HCT116 (cell line): ENCODE results near the gene NT5E. TPM values are rescaled to one million over a fixed set of nuclear protein-coding genes. Genes with fewer than 3 reads are reported as not detected.

ENCODE experiments used
- ATAC-seq: fragments of 200-7000 bp; cut with Tn5 transposase; 2 replicates; pipeline ENCODE4 v1.9.1; 2020; ENCODE audit warnings: mild to moderate bottlenecking, moderate library complexity
- BruUV-seq: library from RNA; stranded (reverse); fragments of 400-500 nt; replicated peaks from 2 replicates; lab custom pipeline; 2021; lab: Mats Ljungman, UMichigan
- CTCF ChIA-PET: fragments of 300-600 bp; sonication (Branson Sonifier 250); formaldehyde crosslinking; loops from one replicate; lab custom pipeline; 2021; ENCODE audit warnings: antibody characterized with exemption; lab: Charles Lee
- POLR2A ChIA-PET: fragments of 300-600, 350-600 bp; sonication (Branson Sonifier 250); formaldehyde crosslinking; loops from one replicate; lab custom pipeline; 2021; ENCODE audit warnings: antibody characterized with exemption; lab: Charles Lee
- RAD21 ChIA-PET, 2 experiments: fragments of 300-600 bp; sonication (Branson Sonifier 250); formaldehyde crosslinking; loops; one replicate each; lab custom pipeline; 2023; ENCODE audit warnings: low total read pairs in 2 of 2; ENCODE audit not compliant: uncharacterized antibody in 2 of 2, unreplicated experiment in 2 of 2, low non-redundant PET in 1 of 2; lab: Charles Lee
- DNase-seq: peaks from one replicate; pipeline ENCODE4 v3.0.0-alpha.2; 2010; ENCODE audit warnings: low read depth, low spot score
- H2AFZ ChIP-seq: fragments of 200-600 bp; shearing (Covaris generic), sonication (generic); 2 replicates; pipeline ENCODE4 v1.6.1; 2017; ENCODE audit warnings: low read depth, mixed run types, mixed read lengths, antibody characterized with exemption, low read length; ENCODE audit not compliant: poor library complexity, severe bottlenecking
- H3K27ac ChIP-seq: 2 replicates; pipeline ENCODE4 v1.5.1; 2012; ENCODE audit warnings: low read depth, low read length
- H3K27me3 ChIP-seq: fragments of 200-600 bp; sonication (generic); 2 replicates; pipeline ENCODE4 v1.6.1; 2016; ENCODE audit warnings: mixed run types, low read length, mixed read lengths; ENCODE audit not compliant: insufficient read depth
- H3K36me3 ChIP-seq, 2 experiments: fragments of 200-500 bp in 1 of 2; fragments of 200-600 bp in 1 of 2; sonication (Bioruptor generic) in 1 of 2; sonication (generic) in 1 of 2; 2 replicates each; pipeline versions ENCODE4 v1.5.1 to v1.6.1; 2014 to 2016; ENCODE audit warnings: low read length in 2 of 2, inconsistent platforms in 1 of 2, mixed read lengths in 1 of 2, mixed run types in 1 of 2; ENCODE audit not compliant: insufficient read depth in 2 of 2, control insufficient read depth in 1 of 2
- H3K4me1 ChIP-seq, 2 experiments: fragments of 200-600 bp in 1 of 2; sonication (generic) in 1 of 2; 2 replicates each; pipeline versions ENCODE4 v1.5.1 to v1.6.1; 2012 to 2017; ENCODE audit warnings: low read length in 2 of 2, inconsistent platforms in 1 of 2, mild to moderate bottlenecking in 1 of 2, mixed read lengths in 1 of 2, mixed run types in 1 of 2, moderate library complexity in 1 of 2; ENCODE audit not compliant: insufficient read depth in 2 of 2, control insufficient read depth in 1 of 2
- H3K4me2 ChIP-seq: fragments of 200-600 bp; sonication (generic); 2 replicates; pipeline ENCODE4 v1.6.1; 2017; ENCODE audit warnings: mixed run types, low read length, mixed read lengths
- H3K4me3 ChIP-seq, 2 experiments: fragments of 200-600 bp in 1 of 2; sonication (generic) in 1 of 2; replicated peaks in 1 of 2; 2 replicates each; pipeline ENCODE4 v1.5.1; 2011 to 2016; ENCODE audit warnings: low read length in 2 of 2, control low read depth in 1 of 2, low read depth in 1 of 2, mild to moderate bottlenecking in 1 of 2, mixed read lengths in 1 of 2, mixed run types in 1 of 2
- H3K79me2 ChIP-seq: fragments of 200-600 bp; sonication (generic); 2 replicates; pipeline ENCODE4 v1.6.1; 2017; ENCODE audit warnings: mild to moderate bottlenecking, mixed run types, low read length, moderate library complexity, mixed read lengths; ENCODE audit not compliant: insufficient read depth
- H3K9ac ChIP-seq: fragments of 200-600 bp; sonication (generic); 2 replicates; pipeline ENCODE4 v1.6.1; 2016; ENCODE audit warnings: low read length, mixed read lengths
- H3K9me2 ChIP-seq: fragments of 200-600 bp; sonication (generic), shearing (Covaris generic); 2 replicates; pipeline ENCODE4 v1.6.1; 2017; ENCODE audit warnings: mixed run types, mild to moderate bottlenecking, moderate library complexity; ENCODE audit not compliant: insufficient read depth
- H3K9me3 ChIP-seq, 2 experiments: fragments of 200-500 bp in 1 of 2; fragments of 200-600 bp in 1 of 2; sonication (Bioruptor generic) in 1 of 2; sonication (generic) in 1 of 2; 2 replicates each; pipeline ENCODE4 v1.6.1; 2014 to 2017; ENCODE audit warnings: low read length in 2 of 2, mixed read lengths in 2 of 2, inconsistent platforms in 1 of 2, low read depth in 1 of 2, mild to moderate bottlenecking in 1 of 2, mixed run types in 1 of 2, moderate library complexity in 1 of 2; ENCODE audit not compliant: control insufficient read depth in 1 of 2, insufficient read depth in 1 of 2
- H4K20me1 ChIP-seq: fragments of 200-600 bp; sonication (generic), shearing (Covaris generic); 2 replicates; pipeline ENCODE4 v1.6.1; 2017; ENCODE audit warnings: mixed run types, mild to moderate bottlenecking, moderate library complexity; ENCODE audit not compliant: insufficient read depth
- ATF3 ChIP-seq: IDR thresholded peaks from 2 replicates; pipeline ENCODE4 v1.6.1; 2012
- CEBPB ChIP-seq: IDR thresholded peaks from 2 replicates; pipeline ENCODE4 v1.6.1; 2012; ENCODE audit warnings: low read depth
- CTCF ChIP-seq, 3 experiments: fragments of 200-600 bp in 1 of 3; sonication (generic) in 1 of 3; IDR thresholded peaks in 2 of 3; conservative IDR thresholded peaks in 1 of 3; 2 replicates each; pipeline ENCODE4 v1.5.1; 2012 to 2017; ENCODE audit warnings: low read depth in 2 of 3, low read length in 2 of 3, antibody characterized with exemption in 1 of 3, borderline replicate concordance in 1 of 3, control low read depth in 1 of 3, mild to moderate bottlenecking in 1 of 3, mixed read lengths in 1 of 3, mixed run types in 1 of 3, moderate library complexity in 1 of 3; ENCODE audit not compliant: insufficient read depth in 1 of 3
- EGR1 ChIP-seq: IDR thresholded peaks from 2 replicates; pipeline ENCODE4 v1.6.1; 2012; ENCODE audit warnings: low read depth
- EZH2phosphoT487 ChIP-seq: fragments of 200-600 bp; IDR thresholded peaks from 2 replicates; pipeline ENCODE4 v1.6.1; 2018; ENCODE audit warnings: antibody characterized with exemption, borderline replicate concordance
- FOSL1 ChIP-seq: IDR thresholded peaks from 2 replicates; pipeline ENCODE4 v1.6.1; 2012; ENCODE audit warnings: low read depth
- MAX ChIP-seq: IDR thresholded peaks from 2 replicates; pipeline ENCODE4 v1.6.1; 2012
- POLR2A ChIP-seq: IDR thresholded peaks from 2 replicates; pipeline ENCODE4 v1.7.0; 2011; ENCODE audit warnings: borderline replicate concordance; ENCODE audit not compliant: insufficient read depth, insufficient read length; ENCODE audit errors: extremely low read depth
- RAD21 ChIP-seq: IDR thresholded peaks from 2 replicates; pipeline ENCODE4 v1.6.1; 2012; ENCODE audit warnings: low read depth, mild to moderate bottlenecking
- REST ChIP-seq: IDR thresholded peaks from 2 replicates; pipeline ENCODE4 v1.6.1; 2012; ENCODE audit warnings: low read depth
- SIN3A ChIP-seq: IDR thresholded peaks from 2 replicates; pipeline ENCODE4 v1.6.1; 2012; ENCODE audit warnings: low read depth
- SRF ChIP-seq: IDR thresholded peaks from 2 replicates; pipeline ENCODE4 v1.6.1; 2012; ENCODE audit warnings: low read depth
- YY1 ChIP-seq: IDR thresholded peaks from 2 replicates; pipeline ENCODE4 v1.6.1; 2011; ENCODE audit warnings: low read length, low read depth, moderate library complexity, mild to moderate bottlenecking; ENCODE audit not compliant: insufficient replicate concordance; ENCODE audit errors: extremely low read depth
- ZFX ChIP-seq: fragments of 450-650 bp; IDR thresholded peaks from 2 replicates; pipeline ENCODE4 v1.6.1; 2017
- ZNF274 ChIP-seq: fragments of 200-500 bp; sonication (Bioruptor generic); IDR thresholded peaks from 2 replicates; pipeline ENCODE4 v1.6.1; 2014; ENCODE audit warnings: mild to moderate bottlenecking, low read depth, low read length, inconsistent platforms
- intact Hi-C: fragments of 100-400 bp; cut with micrococcal nuclease; formaldehyde crosslinking; loops from 2 replicates; pipeline ENCODE4 v1.10.0; 2022
- total RNA-seq: library from RNA; stranded (reverse); gene quantifications from one replicate; pipeline ENCODE4 v1.2.1, GENCODE V29; 2021; ENCODE audit not compliant: unreplicated experiment

Gene NT5E
- total RNA-seq, 1 experiment from 2014 or later = 68.2 TPM

GRCh38 chr6:85429346-85429745 is 20.5 kb upstream of the NT5E start:
- no peak overlapping the region for H3K4me3 ChIP-seq
- CTCF ChIA-PET = no interaction called here
- no peaks in the 10 kb centered on the region for H3K9me2 ChIP-seq
- BruUV-seq = no TSS peak
- no peak for DNase-seq
- POLR2A ChIA-PET = no interaction called here
- no peak for TF ChIP-seq RAD21
- no peak for TF ChIP-seq POLR2A
- no peak for TF ChIP-seq ZFX
- H3K36me3 ChIP-seq = no peaks in the 10 kb centered on the region; a peak in 1 of 4 replicates
- peak overlapping the region; percentile 1 for H2AFZ ChIP-seq
- no peak overlapping the region for H3K9ac ChIP-seq
- ATAC-seq = no peak
- RAD21 ChIA-PET = no interaction called here
- no peaks in the 10 kb centered on the region for H3K4me1 ChIP-seq
- H3K9me3 ChIP-seq = peaks cover 6 to 13% of the 10 kb centered on the region in 2 experiments; a peak in 1 of 4 replicates
- H3K27ac ChIP-seq = no peak overlapping the region
- no peaks in the 10 kb centered on the region for H3K27me3 ChIP-seq
- intact Hi-C loops = no loop called here
- no peaks in the 10 kb centered on the region for H4K20me1 ChIP-seq
- no peaks in the 10 kb centered on the region for H3K79me2 ChIP-seq
- no peak overlapping the region for H3K4me2 ChIP-seq

- Histone ChIP-seq H4K20me1 (no peaks in the 10 kb centered on the region), H3K4me3 (no peak overlapping the region), H3K4me2 (no peak overlapping the region), H3K36me3 (no peaks in the 10 kb centered on the region; a peak in 1 of 4 replicates), H3K9ac (no peak overlapping the region), H3K9me3 (peaks cover 0 to 13% of the 10 kb centered on the region in 2 experiments; a peak in 1 of 4 replicates), H3K27me3 (no peaks in the 10 kb centered on the region), H3K79me2 (no peaks in the 10 kb centered on the region), H3K9me2 (no peaks in the 10 kb centered on the region), H3K27ac (no peak overlapping the region), H2AFZ (no peak overlapping the region), H3K4me1 (no peaks in the 10 kb centered on the region)
- no TSS peak for BruUV-seq
- RAD21 ChIA-PET = no interaction called here
- DNase-seq = no peak
- ATAC-seq = no peak
- CTCF ChIA-PET = no interaction called here
- intact Hi-C loops = no loop called here
- POLR2A ChIA-PET = no interaction called here
- no peak for TF ChIP-seq ZNF274
- no peak for TF ChIP-seq EGR1
- no peak for TF ChIP-seq SRF
- no peak for TF ChIP-seq SIN3A
- no peak for TF ChIP-seq YY1
- no peak for TF ChIP-seq CEBPB
- no peak for TF ChIP-seq FOSL1
- no peak for TF ChIP-seq ATF3
- no peak for TF ChIP-seq MAX
- TF ChIP-seq EZH2phosphoT487 = no peak
- TF ChIP-seq REST = no peak
- TF ChIP-seq RAD21 = no peak
- TF ChIP-seq CTCF (IDR thresholded peaks at IDR 0.05 in 2 of 3, conservative IDR thresholded peaks at IDR 0.05 in 1 of 3; ENCODE audit: borderline replicate concordance in 1 of 3, insufficient read depth in 1 of 3, low read depth in 2 of 3, low read length in 2 of 3) = no peak
Measured at GRCh38 chr6:85431271-85431670, 18.6 kb upstream of the NT5E start.
